ENCODE results near the gene SYNJ1. TPM values are rescaled to one million over a fixed set of nuclear protein-coding genes. Genes with fewer than 3 reads are reported as not detected.

Gene SYNJ1
- total RNA-seq, 2 donors from 2014 or later = 7.8 to 7.9 TPM

DNA sequence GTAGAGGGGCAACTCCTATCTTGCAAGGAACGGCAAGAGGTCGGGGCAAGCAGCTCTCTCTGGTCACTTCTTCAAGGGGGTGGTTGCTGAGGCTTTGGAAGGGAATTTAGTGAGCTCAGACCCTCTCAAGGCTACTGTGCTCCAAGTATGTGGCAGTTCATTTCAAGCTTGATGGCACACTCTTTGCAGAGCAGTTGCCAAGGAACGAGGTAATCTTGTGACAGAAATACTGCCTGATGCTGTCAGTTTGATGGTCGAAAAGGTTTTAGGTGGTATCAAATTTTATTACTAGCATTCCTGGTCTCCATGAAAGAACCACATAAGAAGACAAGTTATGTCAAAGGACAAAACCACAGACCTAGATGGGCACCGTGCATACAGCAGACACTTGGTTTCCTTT is 128.7 kb downstream of the SYNJ1 start:
- no peak overlapping the region for H3K4me3 ChIP-seq
- no peak overlapping the region for H3K27ac ChIP-seq
- peaks cover 29% of the 10 kb centered on the region for H3K36me3 ChIP-seq
- DNase-seq (ENCODE audit: low spot score) = no peak
- H3K9me3 ChIP-seq = no peaks in the 10 kb centered on the region
- TF ChIP-seq, protein P1, sequence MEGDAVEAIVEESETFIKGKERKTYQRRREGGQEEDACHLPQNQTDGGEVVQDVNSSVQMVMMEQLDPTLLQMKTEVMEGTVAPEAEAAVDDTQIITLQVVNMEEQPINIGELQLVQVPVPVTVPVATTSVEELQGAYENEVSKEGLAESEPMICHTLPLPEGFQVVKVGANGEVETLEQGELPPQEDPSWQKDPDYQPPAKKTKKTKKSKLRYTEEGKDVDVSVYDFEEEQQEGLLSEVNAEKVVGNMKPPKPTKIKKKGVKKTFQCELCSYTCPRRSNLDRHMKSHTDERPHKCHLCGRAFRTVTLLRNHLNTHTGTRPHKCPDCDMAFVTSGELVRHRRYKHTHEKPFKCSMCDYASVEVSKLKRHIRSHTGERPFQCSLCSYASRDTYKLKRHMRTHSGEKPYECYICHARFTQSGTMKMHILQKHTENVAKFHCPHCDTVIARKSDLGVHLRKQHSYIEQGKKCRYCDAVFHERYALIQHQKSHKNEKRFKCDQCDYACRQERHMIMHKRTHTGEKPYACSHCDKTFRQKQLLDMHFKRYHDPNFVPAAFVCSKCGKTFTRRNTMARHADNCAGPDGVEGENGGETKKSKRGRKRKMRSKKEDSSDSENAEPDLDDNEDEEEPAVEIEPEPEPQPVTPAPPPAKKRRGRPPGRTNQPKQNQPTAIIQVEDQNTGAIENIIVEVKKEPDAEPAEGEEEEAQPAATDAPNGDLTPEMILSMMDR (IDR thresholded peaks at IDR 0.05) = no peak
- no peaks in the 10 kb centered on the region for H3K4me1 ChIP-seq
- H3K27me3 ChIP-seq = no peaks in the 10 kb centered on the region

DNA sequence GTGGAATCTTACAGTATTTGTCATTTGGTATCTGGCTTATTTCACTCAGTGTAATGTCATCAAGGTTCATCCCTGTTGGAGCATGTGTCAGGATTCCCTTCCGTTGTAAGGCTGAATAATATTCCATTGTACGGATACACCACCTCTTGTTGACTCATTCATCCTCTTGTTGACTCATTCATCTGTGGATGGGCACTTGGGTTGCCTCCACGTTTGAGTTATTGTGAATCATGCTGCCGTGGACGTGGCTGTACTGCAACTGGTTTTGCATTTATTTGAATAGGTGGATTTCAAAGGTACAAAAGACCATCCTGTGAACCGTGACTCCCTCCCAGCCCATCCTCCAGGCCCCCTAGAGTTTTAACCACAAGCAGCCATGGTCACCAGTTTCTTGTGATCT is 130.6 kb downstream of the SYNJ1 start:
- Histone ChIP-seq H3K9me3 (no peaks in the 10 kb centered on the region), H3K27ac (no peak overlapping the region), H3K4me3 (no peak overlapping the region), H3K36me3 (peaks cover 10% of the 10 kb centered on the region), H3K27me3 (no peaks in the 10 kb centered on the region), H3K4me1 (no peaks in the 10 kb centered on the region)
- TF ChIP-seq, protein P1 (IDR thresholded peaks at IDR 0.05) = no peak
- DNase-seq (ENCODE audit: low spot score) = no peak

DNA sequence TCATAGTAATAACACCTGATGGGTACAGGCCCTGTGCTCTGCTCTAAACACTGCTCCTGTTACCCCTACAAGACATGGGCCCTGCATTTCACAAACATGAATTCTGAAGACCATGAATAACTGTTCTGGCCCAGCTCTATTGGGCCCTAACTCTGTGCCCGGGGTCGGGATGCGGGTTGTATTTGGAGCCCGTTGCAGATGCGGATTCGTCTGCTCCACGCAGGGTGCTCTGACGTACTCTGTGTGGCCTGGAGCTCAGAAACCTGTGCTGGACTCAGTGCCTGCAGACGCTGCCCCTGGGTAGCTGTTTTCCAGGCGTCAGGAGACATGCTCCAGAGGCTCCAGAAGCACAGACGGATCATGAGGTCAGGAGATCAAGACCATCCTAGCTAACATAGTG is 132.4 kb downstream of the SYNJ1 start:
- H3K4me1 ChIP-seq = no peaks in the 10 kb centered on the region
- H3K36me3 ChIP-seq = peaks cover 5% of the 10 kb centered on the region
- no peak overlapping the region for H3K27ac ChIP-seq
- H3K9me3 ChIP-seq = no peaks in the 10 kb centered on the region
- H3K27me3 ChIP-seq = no peaks in the 10 kb centered on the region
- H3K4me3 ChIP-seq = no peak overlapping the region
- DNase-seq (ENCODE audit: low spot score) = no peak
- TF ChIP-seq, protein P1 (IDR thresholded peaks at IDR 0.05) = no peak

DNA sequence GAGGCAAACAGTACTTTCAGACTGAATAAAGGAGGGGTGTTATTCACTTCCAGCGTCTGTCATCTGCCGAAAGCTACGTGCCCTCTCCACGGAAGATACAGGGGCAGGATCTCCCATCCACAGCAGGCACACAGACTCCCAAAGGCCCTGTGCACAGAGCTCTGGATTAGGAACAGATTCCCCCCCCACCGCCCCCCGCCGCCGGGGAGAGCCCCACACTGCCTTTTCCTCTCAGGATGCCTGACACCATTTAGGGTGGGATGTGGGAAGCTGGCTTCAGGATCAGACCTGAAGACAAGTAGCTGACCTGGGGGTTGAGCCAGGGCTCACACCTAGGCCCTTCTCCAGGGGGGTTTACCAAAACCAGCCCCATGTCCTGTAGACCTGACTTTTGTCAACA is 134.1 kb downstream of the SYNJ1 start:
- H3K36me3 ChIP-seq = no peaks in the 10 kb centered on the region
- TF ChIP-seq, protein P1 (IDR thresholded peaks at IDR 0.05) = no peak
- H3K27ac ChIP-seq = no peak overlapping the region
- H3K4me3 ChIP-seq = no peak overlapping the region
- no peak for DNase-seq (ENCODE audit: low spot score)
- no peaks in the 10 kb centered on the region for H3K4me1 ChIP-seq
- no peaks in the 10 kb centered on the region for H3K9me3 ChIP-seq
- no peaks in the 10 kb centered on the region for H3K27me3 ChIP-seq

DNA sequence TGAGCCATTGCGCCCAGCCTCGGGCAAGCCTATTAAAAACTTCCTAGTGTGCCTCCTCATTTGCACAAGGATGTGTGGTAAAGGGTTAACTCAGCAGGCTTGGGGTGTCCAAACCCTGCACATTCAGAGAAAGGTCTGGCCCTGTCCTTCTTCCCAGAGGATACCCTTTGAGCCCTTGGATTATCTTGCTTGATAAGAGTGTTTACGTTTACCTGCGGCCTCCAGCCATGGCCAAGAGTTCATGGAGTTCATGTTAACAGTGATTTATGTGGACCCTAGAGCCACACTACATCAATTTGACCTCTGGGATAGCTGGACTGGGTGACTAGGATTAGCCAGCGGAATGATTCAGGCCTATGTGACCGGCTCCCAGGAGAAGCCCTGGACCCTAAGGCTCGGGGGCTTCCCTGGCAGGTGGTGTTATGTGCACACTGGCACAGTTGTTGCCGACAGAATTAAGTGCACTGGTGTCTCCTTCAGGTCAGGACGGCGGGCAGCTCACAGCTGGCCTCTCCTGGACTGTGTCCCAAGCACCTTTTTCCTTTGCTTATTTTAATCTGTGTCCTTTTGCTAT is 134.8 kb downstream of the SYNJ1 start:
- Histone ChIP-seq H3K27ac (no peak overlapping the region), H3K9me3 (no peaks in the 10 kb centered on the region), H3K27me3 (no peaks in the 10 kb centered on the region), H3K4me3 (no peak overlapping the region), H3K36me3 (no peaks in the 10 kb centered on the region), H3K4me1 (no peaks in the 10 kb centered on the region)
- TF ChIP-seq, protein P1 (IDR thresholded peaks at IDR 0.05) = no peak
- DNase-seq (ENCODE audit: low spot score) = no peak

DNA sequence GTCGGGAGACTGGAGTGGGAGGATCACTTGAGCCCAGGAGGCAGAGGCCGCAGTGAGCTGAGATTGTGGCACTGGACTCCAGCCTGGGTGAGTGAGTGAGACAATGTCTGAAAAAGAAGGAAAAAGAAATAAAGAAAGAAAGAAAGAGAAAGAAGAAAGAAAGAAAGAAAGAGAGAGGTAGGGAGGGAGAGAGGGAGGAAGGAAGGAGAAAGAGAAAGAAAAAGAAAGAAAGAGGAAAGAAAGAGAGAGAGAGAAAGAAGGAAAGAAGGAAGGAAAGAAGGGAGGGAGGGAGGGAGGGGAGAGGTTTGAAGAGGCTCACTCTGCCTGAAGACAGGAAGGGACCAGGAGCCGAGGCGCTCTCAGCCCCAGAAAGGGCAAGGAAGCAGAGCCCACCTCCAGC is 137.7 kb downstream of the SYNJ1 start:
- Histone ChIP-seq H3K36me3 (no peaks in the 10 kb centered on the region), H3K4me1 (no peaks in the 10 kb centered on the region), H3K9me3 (no peaks in the 10 kb centered on the region), H3K27ac (no peak overlapping the region), H3K4me3 (no peak overlapping the region), H3K27me3 (no peaks in the 10 kb centered on the region)
- DNase-seq (ENCODE audit: low spot score) = no peak
- TF ChIP-seq, protein P1 (IDR thresholded peaks at IDR 0.05) = no peak
